Stimulated activated naive CD4-positive, alpha-beta T cell (primary cell): Measurements from ENCODE around the gene VPS4B.
"Not testable (repeated sequence)": the region's sequence is repeated elsewhere in the genome, so short reads cannot be mapped to it uniquely, and the experiment has no call there.

Experiments used
- DNase-seq, 6 experiments: peaks; one replicate each; lab custom pipeline; 2025; lab: John Stamatoyannopoulos, UW

Gene VPS4B

GRCh38 chr18:63367053-63367953 lies 55.0 kb downstream of the VPS4B start, which contains the start of gene KDSR:
TSS of gene KDSR (minus strand) at chr18:63367206. CDS start at chr18:63367118, 88 bp downstream.
- peak; percentile 62 to 82 (median 72) for DNase-seq

- DNase-seq: peak; percentile 21 to 44 (median 30)
These were observed 55.8 kb downstream of the VPS4B start for GRCh38 chr18:63366213-63367052.

GRCh38 chr18:63365876-63366212 lies 56.4 kb downstream of the VPS4B start:
- DNase-seq: no peak

- DNase-seq: peak in 3 of 6 experiments; percentile 31 to 32 (median 31)
These were observed 58.3 kb downstream of the VPS4B start for GRCh38 chr18:63363951-63364350.

- DNase-seq: not testable (repeated sequence)
These were observed 58.9 kb downstream of the VPS4B start for GRCh38 chr18:63363420-63363819.

- DNase-seq: no peak
These were observed 65.9 kb downstream of the VPS4B start for GRCh38 chr18:63356272-63356896.

- no peak for DNase-seq
These were observed 72.0 kb downstream of the VPS4B start for GRCh38 chr18:63350230-63350629.

GRCh38 chr18:63348508-63349136 lies 73.7 kb downstream of the VPS4B start:
- no peak for DNase-seq

- DNase-seq: no peak
These were observed 75.6 kb downstream of the VPS4B start for GRCh38 chr18:63346480-63347183.

GRCh38 chr18:63346031-63346430 lies 76.2 kb downstream of the VPS4B start:
- DNase-seq: no peak

GRCh38 chr18:63344918-63345317 lies 77.4 kb downstream of the VPS4B start:
- DNase-seq: no peak

GRCh38 chr18:63344263-63344662 lies 78.0 kb downstream of the VPS4B start:
- no peak for DNase-seq

- peak in 4 of 6 experiments; percentile 1 to 12 (median 6) for DNase-seq
These were observed 80.1 kb downstream of the VPS4B start for GRCh38 chr18:63342206-63342605.

- peak in 5 of 6 experiments; percentile 26 to 54 (median 37) for DNase-seq
These were observed 82.3 kb downstream of the VPS4B start for GRCh38 chr18:63339920-63340484.
